HS-27A (cell line): ENCODE data around the gene TGFBR2.
A peak's percentile ranks its signal among the peaks of the same experiment; 100 is the strongest.

ENCODE experiments used
- DNase-seq: peaks from one replicate; pipeline ENCODE4 v3.0.0-alpha.2; 2012; ENCODE audit warnings: low read depth, missing footprints

Gene TGFBR2

GRCh38 chr3:30606301-30607031, at the start of gene TGFBR2:
Gene TGFBR2, plus strand, starts transcription at chr3:30606601. Its CDS starts 283 bp downstream, at chr3:30606884.
- DNase-seq = peak; percentile 92

GRCh38 chr3:30557746-30558303, 48.6 kb upstream of the TGFBR2 start:
- DNase-seq = no peak

GRCh38 chr3:30563956-30564355, 42.4 kb upstream of the TGFBR2 start:
- DNase-seq = no peak

GRCh38 chr3:30567139-30567753, 39.2 kb upstream of the TGFBR2 start:
- DNase-seq = no peak

- DNase-seq = no peak
Observed at GRCh38 chr3:30576946-30577345, 29.5 kb upstream of the TGFBR2 start.

GRCh38 chr3:30577788-30578187, 28.6 kb upstream of the TGFBR2 start:
- no peak for DNase-seq

GRCh38 chr3:30578479-30578878, 27.9 kb upstream of the TGFBR2 start:
- DNase-seq = peak; percentile 66

GRCh38 chr3:30578986-30579579, 27.3 kb upstream of the TGFBR2 start:
- DNase-seq = no peak

GRCh38 chr3:30581067-30581585, 25.3 kb upstream of the TGFBR2 start:
- DNase-seq = no peak

GRCh38 chr3:30581982-30582381, 24.4 kb upstream of the TGFBR2 start:
- no peak for DNase-seq

- DNase-seq = no peak
Observed at GRCh38 chr3:30583973-30584372, 22.4 kb upstream of the TGFBR2 start.

- no peak for DNase-seq
Observed at GRCh38 chr3:30585654-30586053, 20.7 kb upstream of the TGFBR2 start.

GRCh38 chr3:30586096-30586805, 20.1 kb upstream of the TGFBR2 start:
- DNase-seq = no peak

- no peak for DNase-seq
Observed at GRCh38 chr3:30586806-30587486, 19.5 kb upstream of the TGFBR2 start.

GRCh38 chr3:30587904-30588303, 18.5 kb upstream of the TGFBR2 start:
- no peak for DNase-seq

- DNase-seq = no peak
Observed at GRCh38 chr3:30596152-30596551, 10.2 kb upstream of the TGFBR2 start.

- no peak for DNase-seq
Observed at GRCh38 chr3:30597131-30597768, 9.2 kb upstream of the TGFBR2 start.

- no peak for DNase-seq
Observed at GRCh38 chr3:30597769-30598134, 8.6 kb upstream of the TGFBR2 start.

GRCh38 chr3:30598668-30599545, 7.5 kb upstream of the TGFBR2 start:
- no peak for DNase-seq

GRCh38 chr3:30600572-30600971, 5.8 kb upstream of the TGFBR2 start:
- DNase-seq = no peak
